Neuronal stem cell (in vitro differentiated cells): ENCODE data around the gene ALPI.

Experiments used
- DNase-seq: peaks from one replicate; pipeline ENCODE4 v3.0.0-alpha.2; 2013; ENCODE audit warnings: low spot score
- H2AFZ ChIP-seq: one replicate; pipeline ENCODE4 v1.6.1; 2013; ENCODE audit warnings: mild to moderate bottlenecking, low read length, inconsistent platforms
- H2AK5ac ChIP-seq: 2 replicates; pipeline ENCODE4 v1.6.1; 2013; ENCODE audit warnings: low read depth, mild to moderate bottlenecking, inconsistent platforms, low read length, moderate library complexity, mixed read lengths
- H2BK120ac ChIP-seq: 2 replicates; pipeline ENCODE4 v1.6.1; 2013; ENCODE audit warnings: low read depth, mild to moderate bottlenecking, inconsistent platforms, low read length, moderate library complexity, mixed read lengths
- H2BK12ac ChIP-seq: one replicate; pipeline ENCODE4 v1.6.1; 2013; ENCODE audit warnings: low read length, inconsistent platforms
- H2BK15ac ChIP-seq: 2 replicates; pipeline ENCODE4 v1.6.1; 2013; ENCODE audit warnings: mild to moderate bottlenecking, low read length, inconsistent platforms, mixed read lengths
- H2BK5ac ChIP-seq: one replicate; pipeline ENCODE4 v1.6.1; 2013; ENCODE audit warnings: inconsistent platforms, mild to moderate bottlenecking, low read length, moderate library complexity
- H3K14ac ChIP-seq: one replicate; pipeline ENCODE4 v1.6.1; 2013; ENCODE audit warnings: low read length, inconsistent platforms
- H3K18ac ChIP-seq: 2 replicates; pipeline ENCODE4 v1.6.1; 2013; ENCODE audit warnings: low read length, inconsistent platforms
- H3K23ac ChIP-seq: 2 replicates; pipeline ENCODE4 v1.6.1; 2013; ENCODE audit warnings: low read depth, mild to moderate bottlenecking, mixed read lengths, low read length, inconsistent platforms; ENCODE audit not compliant: poor library complexity
- H3K27ac ChIP-seq: replicated peaks from 3 replicates; pipeline ENCODE4 v1.5.1; 2013; ENCODE audit warnings: low read length, inconsistent platforms
- H3K27me3 ChIP-seq, 3 experiments: 2 replicates each; pipeline ENCODE4 v1.6.1; 2013; ENCODE audit warnings: low read length in 3 of 3, mild to moderate bottlenecking in 2 of 3, inconsistent platforms in 1 of 3, low read depth in 1 of 3, mixed read lengths in 1 of 3, moderate library complexity in 1 of 3; ENCODE audit not compliant: control insufficient read depth in 3 of 3, insufficient read depth in 3 of 3
- H3K36me3 ChIP-seq, 2 donors: replicated peaks in 1 of 2; 2 replicates each; pipeline ENCODE4 v1.6.1; 2013; ENCODE audit warnings: low read length in 2 of 2; ENCODE audit not compliant: control insufficient read depth in 2 of 2, insufficient read depth in 2 of 2
- H3K4ac ChIP-seq: 2 replicates; pipeline ENCODE4 v1.6.1; 2013; ENCODE audit warnings: inconsistent platforms, mild to moderate bottlenecking, low read length, moderate library complexity
- H3K4me1 ChIP-seq, 2 donors: 1 replicate in 1 of 2; 2 replicates in 1 of 2; pipeline ENCODE4 v1.6.1; 2013; ENCODE audit warnings: low read length in 2 of 2, low read depth in 1 of 2; ENCODE audit not compliant: control insufficient read depth in 2 of 2, insufficient read depth in 1 of 2
- H3K4me2 ChIP-seq: one replicate; pipeline ENCODE4 v1.6.1; 2013; ENCODE audit warnings: mild to moderate bottlenecking, low read length, inconsistent platforms; ENCODE audit not compliant: insufficient read depth, poor library complexity, severe bottlenecking
- H3K4me3 ChIP-seq, 2 donors: 2 replicates each; pipeline ENCODE4 v1.5.1; 2013; ENCODE audit warnings: low read length in 2 of 2, mild to moderate bottlenecking in 2 of 2, inconsistent platforms in 1 of 2, moderate library complexity in 1 of 2
- H3K79me1 ChIP-seq: one replicate; pipeline ENCODE4 v1.6.1; 2013; ENCODE audit warnings: low read depth, mild to moderate bottlenecking, inconsistent platforms, low read length, moderate library complexity
- H3K9ac ChIP-seq: one replicate; pipeline ENCODE4 v1.6.1; 2013; ENCODE audit warnings: mild to moderate bottlenecking, low read depth, low read length, inconsistent platforms; ENCODE audit not compliant: poor library complexity
- H3K9me3 ChIP-seq, 2 donors: replicated peaks in 1 of 2; 2 replicates each; pipeline versions ENCODE3 to v1.6.1; 2013; ENCODE audit warnings: low read length in 2 of 2, mild to moderate bottlenecking in 2 of 2, inconsistent platforms in 1 of 2, low read depth in 1 of 2, mixed read lengths in 1 of 2, moderate library complexity in 1 of 2; ENCODE audit not compliant: control insufficient read depth in 2 of 2, insufficient read depth in 1 of 2
- H4K8ac ChIP-seq: one replicate; pipeline ENCODE4 v1.6.1; 2013; ENCODE audit warnings: low read depth, mild to moderate bottlenecking, inconsistent platforms, low read length, moderate library complexity
- H4K91ac ChIP-seq: one replicate; pipeline ENCODE4 v1.6.1; 2013; ENCODE audit warnings: low read length, low read depth, mild to moderate bottlenecking, inconsistent platforms; ENCODE audit not compliant: poor library complexity
- WGBS, 2 donors: extraction: QIAGEN DNeasy Blood & Tissue Kit; methylation state at CpG; one replicate each; pipeline ENCODE4 v1.1.7; 2013; ENCODE audit warnings: missing lambda C conversion rate in 2 of 2, mixed read lengths in 1 of 2; ENCODE audit not compliant: insufficient read length in 2 of 2, insufficient replicate concordance in 1 of 2; ENCODE audit errors: extremely low coverage in 2 of 2; 5-methylcytosine and 5-hydroxymethylcytosine counted together

Gene ALPI

GRCh38 chr2:232501794-232502390, 45.9 kb downstream of the ALPI start:
- Histone ChIP-seq H3K14ac (no peak overlapping the region), H3K4ac (no peak overlapping the region), H3K4me3 (no peak overlapping the region), H2BK12ac (no peak overlapping the region), H3K9ac (no peak overlapping the region), H3K27ac (no peak overlapping the region), H2BK120ac (no peak overlapping the region), H3K4me2 (peak overlapping the region; percentile 90), H3K23ac (no peak overlapping the region), H2AK5ac (peak overlapping the region; percentile 20), H3K36me3 (no peaks in the 10 kb centered on the region), H4K8ac (no peak overlapping the region), H3K79me1 (no peaks in the 10 kb centered on the region), H3K18ac (peak overlapping the region; percentile 38), H3K27me3 (peaks cover 11 to 84% (median 28%) of the 10 kb centered on the region in 3 experiments), H2BK15ac (no peak overlapping the region), H4K91ac (no peak overlapping the region), H3K9me3 (peaks cover 0 to 3% of the 10 kb centered on the region in 2 donors), H3K4me1 (peaks cover 26 to 31% of the 10 kb centered on the region in 2 donors), H2AFZ (no peak overlapping the region), H2BK5ac (no peak overlapping the region)
- WGBS, 2 donors, result no CpG with 5 or more reads among the region's 10 CpGs
- no peak for DNase-seq

DNA sequence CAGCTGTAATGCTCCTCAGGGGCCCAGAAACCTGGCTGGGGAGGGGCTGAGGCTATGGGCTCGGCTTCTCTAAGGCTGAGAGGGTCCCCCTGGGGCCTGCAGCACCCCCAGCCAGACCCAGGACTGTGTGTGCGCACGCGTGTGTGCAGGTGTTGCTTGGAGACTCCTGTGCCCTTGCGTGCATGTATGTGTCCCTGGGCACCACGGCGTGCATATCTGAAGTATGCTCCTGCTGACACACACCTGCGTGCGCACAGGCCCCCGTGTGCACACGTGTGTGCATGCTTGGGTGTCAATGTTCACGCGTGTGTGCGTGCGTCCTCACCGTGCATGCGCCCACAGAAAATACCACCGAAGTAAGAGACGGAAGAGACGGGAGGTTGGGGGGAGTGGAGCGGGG, 46.6 kb downstream of the ALPI start:
- H2BK120ac ChIP-seq, result no peak overlapping the region
- H2AK5ac ChIP-seq, result peak overlapping the region; percentile 91
- WGBS, 2 donors, result no CpG with 5 or more reads among the region's 21 CpGs
- H3K4me2 ChIP-seq, result peak overlapping the region; percentile 90
- H3K4me3 ChIP-seq, result peak overlapping the region; percentile 37 to 71
- H3K14ac ChIP-seq, result peak overlapping the region; percentile 100
- no peak overlapping the region for H3K27ac ChIP-seq
- H3K27me3 ChIP-seq, result peaks cover 11 to 88% (median 28%) of the 10 kb centered on the region in 3 experiments
- H2BK12ac ChIP-seq, result no peak overlapping the region
- no peak overlapping the region for H2BK5ac ChIP-seq
- no peak overlapping the region for H4K91ac ChIP-seq
- no peak for DNase-seq
- no peak overlapping the region for H3K4ac ChIP-seq
- H3K36me3 ChIP-seq, result no peaks in the 10 kb centered on the region
- no peaks in the 10 kb centered on the region for H3K79me1 ChIP-seq
- H3K4me1 ChIP-seq, result peaks cover 21 to 27% of the 10 kb centered on the region in 2 donors
- peak overlapping the region; percentile 90 for H3K18ac ChIP-seq
- peak overlapping the region; percentile 71 for H2AFZ ChIP-seq
- H3K23ac ChIP-seq, result peak overlapping the region; percentile 75
- peak overlapping the region; percentile 93 for H4K8ac ChIP-seq
- no peak overlapping the region for H2BK15ac ChIP-seq
- peak overlapping the region; percentile 66 for H3K9ac ChIP-seq
- peaks cover 0 to 3% of the 10 kb centered on the region in 2 donors for H3K9me3 ChIP-seq

GRCh38 chr2:232502911-232503808, 47.2 kb downstream of the ALPI start:
- Histone ChIP-seq H2BK120ac (peak overlapping the region; percentile 41), H3K36me3 (no peaks in the 10 kb centered on the region), H2BK12ac (no peak overlapping the region), H3K4me3 (peak overlapping the region; percentile 37 to 78), H3K4me2 (peak overlapping the region; percentile 90), H3K14ac (no peak overlapping the region), H3K4ac (no peak overlapping the region), H4K8ac (no peak overlapping the region), H3K9ac (peak overlapping the region; percentile 54), H3K27me3 (peaks cover 11 to 88% (median 28%) of the 10 kb centered on the region in 3 experiments), H3K9me3 (peaks cover 0 to 3% of the 10 kb centered on the region in 2 donors), H4K91ac (no peak overlapping the region), H3K27ac (no peak overlapping the region), H2AK5ac (peak overlapping the region; percentile 91), H3K79me1 (no peaks in the 10 kb centered on the region), H2BK5ac (no peak overlapping the region), H2BK15ac (peak overlapping the region; percentile 79), H3K23ac (peak overlapping the region; percentile 67), H3K18ac (peak overlapping the region; percentile 90), H3K4me1 (peaks cover 21 to 22% of the 10 kb centered on the region in 2 donors), H2AFZ (peak overlapping the region; percentile 83)
- no CpG with 5 or more reads among the region's 75 CpGs for WGBS, 2 donors
- DNase-seq, result peak; percentile 64

- Histone ChIP-seq H3K4me3 (peak overlapping the region; percentile 37 to 78), H2AFZ (peak overlapping the region; percentile 83), H3K9ac (no peak overlapping the region), H3K79me1 (no peaks in the 10 kb centered on the region), H2BK5ac (no peak overlapping the region), H3K27ac (no peak overlapping the region), H2BK15ac (peak overlapping the region; percentile 79), H3K27me3 (peaks cover 11 to 90% (median 28%) of the 10 kb centered on the region in 3 experiments), H3K4ac (no peak overlapping the region), H3K18ac (peak overlapping the region; percentile 90), H2BK12ac (no peak overlapping the region), H2BK120ac (peak overlapping the region; percentile 56), H4K91ac (no peak overlapping the region), H3K36me3 (no peaks in the 10 kb centered on the region), H3K14ac (no peak overlapping the region), H4K8ac (no peak overlapping the region), H3K23ac (peak overlapping the region; percentile 67), H3K4me1 (peaks cover 21 to 22% of the 10 kb centered on the region in 2 donors), H3K9me3 (peaks cover 0 to 3% of the 10 kb centered on the region in 2 donors), H3K4me2 (peak overlapping the region; percentile 90), H2AK5ac (peak overlapping the region; percentile 33)
- WGBS, 2 donors, result no CpG with 5 or more reads among the region's 16 CpGs
- no peak for DNase-seq
Measured at GRCh38 chr2:232503809-232504323, 47.9 kb downstream of the ALPI start.
